Measurements from ENCODE around the gene TNFSF8.

The TNFSF8 gene

GRCh38 chr9:114930056-114930812, at the start of gene TNFSF8:
TNFSF8 (minus strand) TSS chr9:114930591; CDS start chr9:114930303, 288 bp downstream.
- no peak for DNase-seq (ENCODE audit: low read depth)

GRCh38 chr9:114973216-114973615, 42.8 kb upstream of the TNFSF8 start:
- DNase-seq (ENCODE audit: low read depth): no peak

- DNase-seq (ENCODE audit: low read depth): no peak
These were observed 42.2 kb upstream of the TNFSF8 start for GRCh38 chr9:114972510-114973136.

GRCh38 chr9:114969269-114969668, 38.9 kb upstream of the TNFSF8 start:
- no peak for DNase-seq (ENCODE audit: low read depth)

- peak; percentile 35 for DNase-seq (ENCODE audit: low read depth)
These were observed 38.3 kb upstream of the TNFSF8 start for GRCh38 chr9:114968671-114969070.

- no peak for DNase-seq (ENCODE audit: low read depth)
These were observed 35.2 kb upstream of the TNFSF8 start for GRCh38 chr9:114965564-114965963.

- no peak for DNase-seq (ENCODE audit: low read depth)
These were observed 32.4 kb upstream of the TNFSF8 start for GRCh38 chr9:114962809-114963208.

- no peak for DNase-seq (ENCODE audit: low read depth)
These were observed 29.9 kb upstream of the TNFSF8 start for GRCh38 chr9:114960276-114960675.

- no peak for DNase-seq (ENCODE audit: low read depth)
These were observed 28.4 kb upstream of the TNFSF8 start for GRCh38 chr9:114958844-114959235.

- no peak for DNase-seq (ENCODE audit: low read depth)
These were observed 27.8 kb upstream of the TNFSF8 start for GRCh38 chr9:114958021-114958843.

GRCh38 chr9:114957558-114957957, 27.2 kb upstream of the TNFSF8 start:
- DNase-seq (ENCODE audit: low read depth): no peak

- DNase-seq (ENCODE audit: low read depth): no peak
These were observed 24.7 kb upstream of the TNFSF8 start for GRCh38 chr9:114954956-114955582.

GRCh38 chr9:114953959-114954358, 23.6 kb upstream of the TNFSF8 start:
- DNase-seq (ENCODE audit: low read depth): peak; percentile 60

GRCh38 chr9:114953046-114953445, 22.7 kb upstream of the TNFSF8 start:
- no peak for DNase-seq (ENCODE audit: low read depth)

GRCh38 chr9:114950761-114951160, 20.4 kb upstream of the TNFSF8 start:
- no peak for DNase-seq (ENCODE audit: low read depth)

GRCh38 chr9:114947058-114947457, 16.7 kb upstream of the TNFSF8 start:
- DNase-seq (ENCODE audit: low read depth): no peak

GRCh38 chr9:114945616-114946412, 15.4 kb upstream of the TNFSF8 start:
- no peak for DNase-seq (ENCODE audit: low read depth)

GRCh38 chr9:114941376-114941775, 11.0 kb upstream of the TNFSF8 start:
- no peak for DNase-seq (ENCODE audit: low read depth)

- DNase-seq (ENCODE audit: low read depth): no peak
These were observed 8.5 kb upstream of the TNFSF8 start for GRCh38 chr9:114938687-114939575.

GRCh38 chr9:114937516-114937915, 7.1 kb upstream of the TNFSF8 start:
- no peak for DNase-seq (ENCODE audit: low read depth)
